Neutrophil (primary cell): ENCODE data around the gene LYG2.

Experiments used
- H3K27ac ChIP-seq: fragments of 200-600 bp; sonication (generic); 2 replicates; pipeline ENCODE4 v1.5.1; 2016; ENCODE audit warnings: mild to moderate bottlenecking, moderate library complexity
- H3K27me3 ChIP-seq: fragments of 200-600 bp; sonication (generic); 2 replicates; pipeline ENCODE4 v1.6.0; 2016; ENCODE audit warnings: mild to moderate bottlenecking
- H3K36me3 ChIP-seq: fragments of 200-600 bp; sonication (generic); 2 replicates; pipeline ENCODE4 v1.5.1; 2017
- H3K4me1 ChIP-seq, 2 experiments: fragments of 200-600 bp in 1 of 2; sonication (generic) in 1 of 2; 1 replicate in 1 of 2; 2 replicates in 1 of 2; pipeline versions ENCODE4 v1.5.1 to v1.6.1; 2013 to 2016; ENCODE audit warnings: low read depth in 1 of 2, low read length in 1 of 2, mild to moderate bottlenecking in 1 of 2, moderate library complexity in 1 of 2; ENCODE audit not compliant: control insufficient read depth in 1 of 2, insufficient read depth in 1 of 2
- H3K4me3 ChIP-seq, 2 experiments: fragments of 200-600 bp in 1 of 2; sonication (generic) in 1 of 2; 1 replicate in 1 of 2; 2 replicates in 1 of 2; pipeline ENCODE4 v1.5.1; 2013 to 2016; ENCODE audit warnings: low read depth in 1 of 2, low read length in 1 of 2, mild to moderate bottlenecking in 1 of 2, moderate library complexity in 1 of 2
- H3K9me3 ChIP-seq: fragments of 200-600 bp; sonication (generic); 2 replicates; pipeline ENCODE4 v1.5.1; 2016
- CTCF ChIP-seq: fragments of 200-600 bp; sonication (generic); IDR thresholded peaks from 2 replicates; pipeline ENCODE4 v1.5.1; 2016; ENCODE audit warnings: antibody characterized with exemption

The LYG2 gene

GRCh38 chr2:99217929-99218501 lies 37.5 kb downstream of the LYG2 start:
- Histone ChIP-seq H3K27me3 (no peaks in the 10 kb centered on the region), H3K36me3 (no peaks in the 10 kb centered on the region), H3K9me3 (no peaks in the 10 kb centered on the region), H3K4me3 (no peak overlapping the region), H3K27ac (no peak overlapping the region), H3K4me1 (no peaks in the 10 kb centered on the region)
- no peak for TF ChIP-seq CTCF

- Histone ChIP-seq H3K4me3 (no peak overlapping the region), H3K36me3 (no peaks in the 10 kb centered on the region), H3K27ac (no peak overlapping the region), H3K27me3 (no peaks in the 10 kb centered on the region), H3K9me3 (no peaks in the 10 kb centered on the region), H3K4me1 (no peaks in the 10 kb centered on the region)
- no peak for TF ChIP-seq CTCF
These were observed 39.4 kb downstream of the LYG2 start for GRCh38 chr2:99216096-99216495.

- H3K4me3 ChIP-seq: no peak overlapping the region
- H3K27ac ChIP-seq: no peak overlapping the region
- H3K9me3 ChIP-seq: no peaks in the 10 kb centered on the region
- H3K4me1 ChIP-seq: no peaks in the 10 kb centered on the region
- no peak for TF ChIP-seq CTCF
- no peaks in the 10 kb centered on the region for H3K27me3 ChIP-seq
- H3K36me3 ChIP-seq: no peaks in the 10 kb centered on the region
These were observed 50.0 kb downstream of the LYG2 start for GRCh38 chr2:99205491-99205890.

GRCh38 chr2:99201959-99202678 lies 53.3 kb downstream of the LYG2 start:
- Histone ChIP-seq H3K36me3 (peaks cover 17% of the 10 kb centered on the region), H3K27me3 (no peaks in the 10 kb centered on the region), H3K27ac (no peak overlapping the region), H3K4me1 (peaks cover 5% of the 10 kb centered on the region in 2 experiments), H3K4me3 (no peak overlapping the region), H3K9me3 (no peaks in the 10 kb centered on the region)
- TF ChIP-seq CTCF: no peak

GRCh38 chr2:99200076-99200800 lies 55.2 kb downstream of the LYG2 start:
- H3K27me3 ChIP-seq: no peaks in the 10 kb centered on the region
- no peak overlapping the region for H3K4me3 ChIP-seq
- peaks cover 36% of the 10 kb centered on the region for H3K36me3 ChIP-seq
- H3K27ac ChIP-seq: no peak overlapping the region
- no peaks in the 10 kb centered on the region for H3K9me3 ChIP-seq
- peaks cover 5% of the 10 kb centered on the region in 2 experiments for H3K4me1 ChIP-seq
- TF ChIP-seq CTCF: no peak
